Hematopoietic multipotent progenitor cell treated with erythropoietin and hydrocortisone succinate and interleukin-3 and kit ligand, for 8 days (in vitro differentiated cells): ENCODE results near the gene ATP6V0D1.
A peak's percentile ranks its signal among the peaks of the same experiment; 100 is the strongest.

ENCODE experiments used
- DNase-seq: peaks from one replicate; pipeline ENCODE4 v3.0.0-alpha.2; 2015

The ATP6V0D1 gene

DNA sequence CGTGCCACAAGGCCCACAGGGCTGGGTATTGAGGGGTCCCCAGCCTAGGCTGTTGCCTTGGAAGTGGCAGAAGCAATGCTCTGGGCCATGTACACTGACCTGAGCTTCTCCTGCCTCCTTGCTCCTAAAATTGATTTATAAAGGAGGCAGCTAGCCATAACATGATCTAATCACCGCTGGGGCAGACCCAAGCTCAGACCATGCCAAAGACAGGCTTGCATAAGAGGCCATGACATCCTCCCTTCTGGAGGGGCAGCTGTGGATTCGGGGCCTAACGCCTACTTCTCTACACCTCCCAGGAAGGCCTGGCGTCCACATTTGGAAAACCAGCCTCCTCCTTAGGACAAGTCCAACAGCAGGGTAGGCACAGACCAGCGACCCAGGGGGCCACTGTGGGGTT, 37.7 kb downstream of the ATP6V0D1 start:
- DNase-seq = no peak

DNA sequence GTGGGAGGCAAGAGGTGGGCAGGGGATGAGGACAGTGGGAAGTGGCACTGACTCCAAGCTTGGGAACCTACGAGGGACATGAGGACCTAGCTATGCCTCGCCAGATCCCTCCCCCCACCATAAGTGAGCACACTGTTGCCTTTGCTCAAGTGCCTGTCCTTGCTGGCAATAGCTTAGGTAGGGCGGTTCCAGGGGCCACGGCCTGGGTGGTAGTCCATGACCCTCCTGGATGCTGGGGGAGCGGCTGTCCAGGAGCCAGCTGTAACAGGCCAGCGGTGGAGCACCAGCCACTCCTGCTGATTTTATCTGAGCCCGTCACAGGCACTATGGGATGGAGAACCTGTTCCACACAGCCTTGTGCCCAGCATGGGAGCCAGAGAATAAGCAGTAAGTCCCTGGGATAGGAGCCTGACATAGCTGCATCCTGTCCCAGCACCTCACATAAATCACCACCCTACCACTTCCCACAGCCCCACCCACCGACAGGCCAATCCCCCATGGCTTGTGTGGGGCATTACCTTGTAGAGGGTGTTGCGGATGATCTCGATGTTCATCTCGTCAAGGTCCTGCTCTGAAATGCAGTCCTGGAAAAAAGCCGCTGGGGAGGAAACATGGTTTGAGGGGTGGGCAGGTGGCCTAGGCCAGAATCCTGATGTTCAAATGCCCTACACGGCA, 38.2 kb downstream of the ATP6V0D1 start:
- no peak for DNase-seq

DNA sequence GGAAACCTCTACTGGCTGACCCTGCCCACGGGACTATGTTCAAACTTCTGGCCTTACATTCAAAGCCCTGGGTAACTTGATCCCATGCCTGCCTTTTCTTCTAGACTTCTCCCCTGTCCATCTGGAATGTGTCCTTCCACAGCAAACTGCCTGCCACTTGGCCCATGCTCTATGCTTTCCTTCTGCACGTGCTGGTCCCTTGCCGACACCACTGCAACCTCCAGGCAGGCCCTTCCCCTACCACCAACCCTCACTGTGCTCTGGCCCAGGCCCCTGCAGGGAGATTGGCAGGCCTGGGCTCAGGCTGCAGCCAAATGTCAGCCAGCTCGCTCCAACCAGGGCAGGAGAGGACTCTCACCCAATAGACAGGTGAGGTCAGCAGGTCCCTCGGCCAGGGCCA, 39.0 kb downstream of the ATP6V0D1 start:
- no peak for DNase-seq

DNA sequence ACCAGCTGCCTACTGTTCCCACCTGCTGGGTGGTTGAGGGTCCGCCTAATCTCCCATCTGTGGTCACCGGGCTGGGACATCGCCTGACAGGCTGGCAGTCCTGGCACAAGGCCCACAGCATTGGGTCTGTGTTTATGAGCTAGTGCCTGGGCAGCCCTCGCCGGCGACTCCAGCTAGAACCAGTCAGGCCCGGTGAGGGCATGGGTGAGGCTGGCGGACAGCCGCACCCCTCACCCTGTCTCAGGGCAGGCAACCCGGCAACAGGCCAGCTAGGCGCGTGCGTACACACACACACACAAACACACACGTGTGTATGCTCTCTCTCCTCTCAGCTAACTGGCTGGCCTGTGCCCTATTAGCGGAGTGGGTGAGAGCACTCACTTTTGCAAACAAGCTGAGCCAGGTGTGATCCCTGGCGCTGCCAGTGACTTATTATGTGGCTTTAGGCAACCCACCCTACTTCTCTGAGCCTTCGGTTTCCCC, 39.6 kb downstream of the ATP6V0D1 start:
- peak; percentile 91 for DNase-seq

DNA sequence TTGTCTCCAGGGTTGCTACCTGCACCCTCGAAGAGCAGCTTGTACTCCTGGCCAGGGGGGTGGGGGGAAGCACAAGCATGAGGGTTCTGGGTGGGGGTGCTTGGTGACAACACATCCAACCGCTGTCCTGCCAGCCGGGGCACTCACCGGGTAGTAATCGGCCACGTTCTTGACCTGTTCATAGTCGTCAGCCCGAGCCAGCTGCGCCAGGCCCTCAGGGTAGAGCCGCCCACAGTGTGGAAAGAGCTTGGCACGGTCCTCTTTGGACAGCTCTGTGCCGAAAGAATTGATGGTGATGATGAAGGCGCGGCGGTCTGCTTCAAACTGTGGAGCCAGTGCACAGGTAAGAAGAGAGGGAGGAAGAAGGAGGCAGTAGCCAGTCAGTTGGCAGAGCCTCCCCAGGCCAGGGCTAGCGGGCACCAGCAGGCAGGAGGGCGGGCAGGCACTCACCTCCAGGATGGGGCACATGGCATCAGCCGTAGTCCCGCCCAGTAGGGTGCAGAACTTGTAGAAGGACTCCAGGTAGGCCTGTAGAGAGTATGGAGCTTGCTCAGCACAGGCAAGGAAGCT, 42.0 kb downstream of the ATP6V0D1 start:
- no peak for DNase-seq

DNA sequence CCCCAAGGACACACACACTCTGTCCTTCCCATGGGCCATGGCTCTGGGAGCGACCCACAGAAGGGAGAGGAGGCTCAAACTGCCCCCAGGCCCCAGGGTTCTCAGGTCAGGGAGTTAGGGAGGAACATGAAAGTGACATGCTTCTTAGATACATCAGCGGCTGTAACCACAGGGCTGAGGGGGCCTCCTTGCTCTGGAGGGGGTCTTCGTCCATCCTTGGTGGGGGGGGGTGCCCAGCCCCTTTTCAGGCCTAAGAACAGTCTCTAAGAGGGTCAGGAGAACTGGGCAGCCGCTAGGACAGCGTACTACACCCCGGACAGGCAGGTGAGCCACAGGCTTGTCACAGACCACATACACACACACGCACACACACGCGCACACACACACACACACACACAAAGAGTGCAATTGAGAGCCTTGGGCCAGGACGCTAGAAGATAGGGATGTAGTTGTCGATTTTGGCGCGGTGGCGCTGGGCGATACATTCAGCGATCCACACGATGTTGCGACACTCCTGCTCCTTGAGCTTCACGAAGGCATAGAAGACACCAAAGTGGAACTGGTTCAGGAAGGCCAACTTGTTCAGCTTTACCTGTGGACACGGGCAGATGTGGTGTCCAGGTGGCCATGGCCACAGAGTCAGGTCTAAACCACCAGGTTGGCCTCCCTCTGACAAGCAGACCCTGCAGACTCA, 42.7 kb downstream of the ATP6V0D1 start:
- no peak for DNase-seq

DNA sequence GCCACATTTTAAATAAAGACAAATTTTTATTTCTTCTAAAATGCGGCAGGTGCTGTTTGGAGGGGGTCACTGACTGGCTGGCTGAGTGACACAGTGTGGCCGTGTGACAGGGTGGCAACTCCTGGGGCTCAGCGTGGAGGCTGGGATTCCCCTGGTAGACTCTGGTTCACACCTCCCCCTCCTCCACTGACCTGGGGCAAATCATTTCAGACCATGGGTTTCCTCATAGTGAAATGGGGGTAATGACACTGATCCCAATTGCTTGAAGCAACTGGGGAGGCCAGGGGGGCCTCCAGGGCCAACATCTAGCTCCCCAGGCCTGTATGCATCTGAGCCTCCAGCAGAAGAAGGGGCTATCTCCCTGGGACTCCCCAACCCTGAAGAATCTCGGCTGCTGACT, 43.4 kb downstream of the ATP6V0D1 start:
- no peak for DNase-seq

DNA sequence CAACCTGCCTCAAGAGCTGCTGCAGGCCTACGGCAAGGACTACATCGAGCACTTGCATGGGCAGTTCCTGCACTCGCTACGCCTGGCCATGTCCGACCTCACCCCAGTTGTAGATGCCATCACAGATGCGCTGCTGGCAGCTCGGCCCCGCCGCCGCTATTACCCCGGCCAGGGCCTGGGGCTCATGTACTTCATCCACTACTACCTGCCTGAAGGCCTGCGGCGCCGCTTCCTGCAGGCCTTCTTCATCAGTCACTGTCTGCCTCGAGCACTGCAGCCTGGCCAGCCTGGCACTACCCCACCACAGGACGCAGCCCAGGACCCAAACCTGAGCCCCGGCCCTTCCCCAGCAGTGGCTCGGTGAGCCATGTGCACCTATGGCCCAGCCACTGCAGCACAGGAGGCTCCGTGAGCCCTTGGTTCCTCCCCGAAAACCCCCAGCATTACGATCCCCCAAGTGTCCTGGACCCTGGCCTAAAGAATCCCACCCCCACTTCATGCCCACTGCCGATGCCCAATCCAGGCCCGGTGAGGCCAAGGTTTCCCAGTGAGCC, 44.2 kb downstream of the ATP6V0D1 start:
- no peak for DNase-seq

DNA sequence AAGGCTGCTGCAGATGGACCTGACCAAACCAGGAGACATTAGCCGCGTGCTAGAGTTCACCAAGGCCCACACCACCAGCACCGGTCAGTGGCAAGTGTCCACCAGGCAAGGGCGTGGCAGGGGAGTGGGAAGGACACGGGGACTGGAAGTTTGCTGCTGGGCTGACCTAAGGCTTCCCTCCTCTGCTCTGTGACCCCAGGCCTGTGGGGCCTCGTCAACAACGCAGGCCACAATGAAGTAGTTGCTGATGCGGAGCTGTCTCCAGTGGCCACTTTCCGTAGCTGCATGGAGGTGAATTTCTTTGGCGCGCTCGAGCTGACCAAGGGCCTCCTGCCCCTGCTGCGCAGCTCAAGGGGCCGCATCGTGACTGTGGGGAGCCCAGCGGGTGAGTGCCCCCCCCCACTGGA, 45.2 kb downstream of the ATP6V0D1 start:
- DNase-seq = no peak

DNA sequence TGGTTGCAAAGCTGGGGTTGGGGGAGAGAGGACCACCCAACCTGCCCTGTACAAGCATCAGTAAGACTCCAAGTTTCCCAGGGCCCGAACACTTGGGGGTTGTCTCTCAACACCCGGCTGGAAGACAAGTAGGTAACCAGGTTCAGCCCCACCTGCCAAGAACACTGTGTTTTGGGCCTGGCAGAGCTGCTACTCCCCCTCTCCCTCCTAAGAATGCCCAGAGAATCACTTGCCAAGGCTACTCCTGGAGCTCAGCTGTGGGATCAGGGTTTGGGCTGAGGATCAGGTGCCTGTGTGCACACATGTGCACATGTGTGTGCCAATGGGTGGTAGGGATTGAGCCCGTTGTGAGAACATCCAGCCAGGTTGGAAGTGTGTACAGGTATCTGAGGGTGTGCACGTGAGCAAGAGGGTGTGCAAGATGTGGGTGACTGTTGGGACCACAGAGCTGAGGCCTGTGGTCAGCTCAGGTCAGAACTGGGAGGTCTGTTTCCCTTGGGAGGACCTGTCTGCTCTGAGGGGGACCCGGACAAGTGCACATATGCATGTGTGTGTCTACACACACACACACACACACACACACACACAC, 47.7 kb downstream of the ATP6V0D1 start:
- no peak for DNase-seq

DNA sequence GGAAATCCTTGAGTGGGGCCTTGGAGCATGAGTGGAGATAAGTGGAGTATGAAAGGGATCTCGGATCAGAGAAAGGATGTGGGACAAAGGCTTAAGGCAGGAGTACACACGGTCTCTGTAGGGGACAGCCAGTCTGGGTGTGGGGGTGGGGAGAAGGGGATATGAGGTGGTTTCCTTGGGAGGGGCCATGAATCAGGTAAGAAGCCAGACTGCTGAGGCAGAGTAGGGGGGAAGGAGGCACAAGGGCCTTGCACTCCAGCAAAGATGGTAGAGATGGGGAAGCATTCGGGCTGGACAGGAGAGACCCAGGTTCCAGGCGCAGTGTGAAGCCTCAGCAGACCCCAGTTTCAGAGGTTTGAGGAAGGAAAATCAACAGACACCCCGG, 48.5 kb downstream of the ATP6V0D1 start:
- DNase-seq = no peak

DNA sequence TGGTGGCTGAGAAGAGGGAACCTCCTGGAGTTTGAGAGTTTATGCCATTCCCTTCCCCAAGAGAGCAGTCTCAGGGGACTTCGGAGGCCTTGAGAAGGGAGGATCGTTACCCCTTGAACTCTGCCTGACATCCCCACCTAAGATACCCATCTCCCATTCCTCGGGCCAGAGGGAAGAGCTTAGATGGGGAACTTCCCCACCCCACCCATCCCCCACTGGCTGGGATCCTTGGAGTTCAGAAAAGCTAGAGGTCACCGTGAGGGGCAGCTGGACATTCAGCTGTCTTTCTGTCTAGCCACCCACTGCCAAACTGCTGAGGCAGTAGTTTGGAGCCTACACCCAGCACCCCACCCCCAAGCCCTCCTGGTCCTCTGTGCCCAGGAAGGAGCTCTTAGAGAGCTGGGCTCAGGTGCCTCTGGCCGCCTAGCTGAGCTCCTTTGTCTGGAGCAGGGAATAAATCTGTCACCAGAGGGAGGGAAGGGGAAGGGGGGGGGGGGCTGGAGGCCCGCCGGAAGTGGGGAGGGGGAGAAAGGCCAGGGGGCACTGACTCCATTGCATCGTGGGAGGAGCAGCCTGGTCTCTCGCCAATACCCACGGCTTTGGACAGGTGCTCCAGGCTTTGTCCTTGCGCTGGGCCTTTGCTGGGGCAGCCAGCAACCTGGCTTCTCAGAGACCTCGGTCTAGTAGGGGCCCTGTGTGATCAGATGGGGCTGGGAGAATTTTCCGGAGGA, 49.0 kb downstream of the ATP6V0D1 start:
- DNase-seq = no peak

DNA sequence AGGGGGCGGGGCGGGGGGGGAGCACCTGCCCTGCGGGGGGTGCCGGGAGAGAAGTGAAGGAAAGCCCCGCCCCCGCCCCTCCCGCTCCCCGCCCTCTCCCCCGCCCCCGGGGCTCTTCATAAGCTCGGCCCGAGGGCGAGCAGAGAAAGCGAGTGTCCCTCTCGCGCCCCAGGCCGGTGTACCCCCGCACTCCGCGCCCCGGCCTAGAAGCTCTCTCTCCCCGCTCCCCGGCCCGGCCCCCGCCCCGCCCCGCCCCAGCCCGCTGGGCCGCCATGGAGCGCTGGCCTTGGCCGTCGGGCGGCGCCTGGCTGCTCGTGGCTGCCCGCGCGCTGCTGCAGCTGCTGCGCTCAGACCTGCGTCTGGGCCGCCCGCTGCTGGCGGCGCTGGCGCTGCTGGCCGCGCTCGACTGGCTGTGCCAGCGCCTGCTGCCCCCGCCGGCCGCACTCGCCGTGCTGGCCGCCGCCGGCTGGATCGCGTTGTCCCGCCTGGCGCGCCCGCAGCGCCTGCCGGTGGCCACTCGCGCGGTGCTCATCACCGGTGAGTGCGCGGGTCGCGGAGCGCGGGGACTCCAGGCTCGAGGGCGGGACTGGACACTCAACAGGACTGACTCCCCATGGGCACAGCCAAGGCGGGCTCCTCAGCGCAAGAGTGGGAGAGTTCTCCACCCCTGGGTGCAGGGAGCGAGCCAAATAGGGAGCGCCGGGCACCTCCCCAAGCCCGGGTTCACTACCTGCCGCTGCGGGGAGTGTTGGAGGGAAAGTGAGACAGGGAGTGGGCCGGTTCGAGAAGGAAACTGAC, 49.8 kb downstream of the ATP6V0D1 start, which contains the start of gene HSD11B2:
Gene HSD11B2, plus strand, starts transcription at position 145 of the 798 bp plus-strand sequence. Its CDS starts 128 bp downstream, at position 273.
- peak; percentile 35 for DNase-seq

DNA sequence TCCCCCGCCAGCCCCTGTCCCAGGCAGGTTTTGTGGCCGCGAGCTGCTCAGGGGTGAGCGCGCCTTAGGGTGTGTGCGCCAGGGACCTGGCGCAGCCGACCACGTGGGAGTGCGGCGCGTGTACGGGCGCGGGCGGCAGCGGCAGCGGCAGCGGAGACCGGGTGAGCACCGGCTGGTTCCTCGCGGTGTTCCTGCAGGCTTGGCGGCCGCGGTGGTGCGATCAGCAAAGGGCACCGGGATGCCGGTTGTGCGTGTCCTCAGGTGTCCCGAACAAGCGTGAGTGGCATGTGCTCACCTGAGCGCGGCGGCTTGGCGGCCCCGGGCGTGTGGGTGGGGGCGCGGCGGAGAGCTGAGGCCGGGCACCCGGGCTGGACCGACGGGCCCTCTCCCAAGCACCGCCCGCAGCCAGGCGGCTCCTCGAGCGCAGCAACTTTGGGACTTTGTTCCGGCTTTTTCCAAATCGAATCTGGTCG, 50.4 kb downstream of the ATP6V0D1 start:
- DNase-seq = no peak

DNA sequence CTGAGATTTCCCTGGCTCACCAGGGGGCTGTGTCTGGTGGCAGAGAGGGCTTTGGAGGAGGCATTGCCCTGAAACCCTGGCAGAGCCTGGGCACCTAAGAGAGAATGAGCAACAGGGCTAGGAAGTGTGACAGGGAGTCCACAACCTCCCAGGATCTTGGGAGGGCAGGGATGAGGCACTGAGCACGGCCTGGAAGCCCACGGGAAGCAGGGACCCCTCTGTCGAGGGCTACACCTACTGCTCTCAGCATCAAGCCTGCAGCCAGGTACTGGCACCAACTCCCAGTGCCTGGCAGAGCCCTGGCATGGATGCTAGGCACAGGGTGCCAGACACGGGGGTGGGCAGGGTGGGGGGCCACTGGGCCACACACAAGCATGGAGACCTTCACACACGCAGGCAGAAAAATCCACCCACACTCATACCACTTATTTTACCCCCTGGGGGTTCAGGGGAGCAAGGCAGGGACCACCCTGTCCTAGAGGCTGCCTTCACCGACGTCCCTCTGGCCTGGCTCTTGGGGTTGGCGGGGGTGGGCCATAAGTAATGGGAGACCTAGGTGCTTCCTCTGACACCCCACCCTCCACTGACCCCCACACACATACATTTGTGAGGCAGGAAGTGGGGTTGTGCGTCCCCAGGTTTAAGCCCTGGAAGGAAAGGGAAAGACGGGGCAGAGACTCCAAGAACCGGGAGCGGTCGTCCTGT, 51.0 kb downstream of the ATP6V0D1 start:
- DNase-seq = no peak

DNA sequence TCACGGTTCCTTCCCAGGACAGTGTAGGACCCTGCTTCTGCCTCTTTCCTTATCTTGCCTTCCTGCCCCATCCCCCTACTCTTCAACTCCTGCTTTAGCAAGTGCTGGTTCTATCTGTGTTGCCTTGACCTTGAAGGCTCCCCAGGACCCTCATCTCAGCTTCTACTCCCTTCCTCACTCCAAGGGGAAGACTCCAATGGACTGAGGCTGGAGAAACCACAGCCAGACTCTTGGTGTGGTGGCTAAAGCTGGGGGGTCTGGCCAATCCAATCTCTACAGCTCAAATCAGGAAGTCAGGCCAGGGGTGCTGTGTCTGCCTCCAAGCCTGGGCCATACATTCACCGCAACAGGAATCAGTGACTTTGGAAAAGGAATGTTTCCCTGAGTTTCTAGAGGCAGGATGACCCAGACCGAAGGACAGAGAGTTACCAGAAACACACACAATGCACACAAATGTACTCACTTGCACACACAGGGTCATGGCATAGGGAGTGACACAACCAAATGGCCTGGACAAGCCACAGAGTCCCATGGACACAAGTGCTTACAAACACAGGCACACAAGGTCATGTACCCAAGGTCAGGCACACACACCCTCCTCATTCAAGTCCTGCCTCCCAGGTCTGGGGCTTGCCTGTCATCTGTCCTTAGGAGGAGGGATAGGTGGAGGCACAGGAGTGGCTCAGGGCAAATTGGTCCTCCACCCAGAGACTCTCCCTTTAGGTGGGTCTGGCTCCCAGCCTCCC, 51.7 kb downstream of the ATP6V0D1 start:
- DNase-seq = no peak

DNA sequence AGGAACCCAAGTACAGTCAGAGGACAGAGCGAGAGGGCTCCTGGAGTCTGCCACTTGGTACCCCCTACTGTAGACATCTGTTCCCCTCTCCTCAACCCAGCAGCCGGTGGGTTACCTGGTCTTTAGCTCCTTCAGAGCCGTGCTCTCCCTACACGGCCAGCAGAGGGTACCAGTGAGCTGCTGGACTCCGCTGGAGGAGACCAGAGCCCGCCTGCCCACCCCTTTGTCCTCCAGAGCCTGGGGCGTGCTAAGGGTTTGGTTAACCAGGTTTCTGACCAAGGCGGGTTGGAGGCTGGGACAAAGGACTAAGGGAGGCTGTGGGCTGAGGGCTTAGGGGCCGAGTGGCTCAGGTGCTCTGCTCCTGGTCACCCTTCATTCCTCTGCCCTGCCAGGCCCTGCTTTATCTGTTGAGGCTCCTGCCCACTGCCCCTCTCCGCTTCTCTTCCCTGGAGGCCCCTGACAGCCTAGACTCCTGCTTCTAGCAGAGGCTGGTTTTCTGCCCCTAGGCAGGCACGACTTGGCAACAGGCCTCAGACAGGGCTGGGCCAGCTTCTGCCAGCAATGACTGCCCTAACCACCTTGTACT, 52.7 kb downstream of the ATP6V0D1 start:
- peak; percentile 70 for DNase-seq

DNA sequence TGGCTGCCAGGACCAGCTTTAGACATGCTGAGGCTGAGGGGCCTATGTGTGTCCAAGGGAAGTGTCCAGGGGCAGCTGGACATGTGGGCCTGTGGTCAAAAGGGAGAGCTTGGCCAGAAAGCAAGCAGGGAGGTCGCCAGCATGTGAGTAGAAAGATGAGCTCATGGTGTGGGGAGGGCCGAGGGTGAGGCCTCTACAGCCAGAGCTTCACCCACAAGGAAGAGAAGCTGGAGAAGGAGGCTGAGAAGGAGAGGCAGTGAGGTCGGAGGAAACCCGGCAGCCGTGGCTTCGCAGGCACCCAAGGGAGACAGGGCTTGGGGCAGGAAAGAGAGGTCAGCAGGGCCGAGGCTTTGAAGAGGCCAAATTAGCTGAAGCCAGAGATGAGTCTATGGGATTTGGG, 54.0 kb downstream of the ATP6V0D1 start:
- DNase-seq = no peak

DNA sequence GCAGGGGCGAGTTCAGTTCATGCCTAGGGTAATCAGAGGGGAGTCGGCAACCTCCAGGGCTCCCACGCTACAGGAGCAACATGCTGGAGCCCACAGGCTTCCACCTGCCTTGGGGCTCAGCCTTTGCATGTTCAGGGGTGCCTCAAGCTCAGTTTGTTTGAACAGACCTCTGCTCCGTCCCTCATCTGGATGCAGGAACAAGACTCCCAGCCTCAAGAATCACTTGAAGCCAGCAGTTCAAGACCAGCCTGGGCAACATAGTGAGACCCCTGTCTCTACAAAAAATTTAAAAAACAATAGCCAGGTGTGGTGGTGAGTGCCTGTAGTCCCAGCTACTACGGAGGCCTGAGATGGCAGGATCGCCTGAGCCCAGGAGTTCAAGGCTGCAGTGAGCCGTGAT, 54.9 kb downstream of the ATP6V0D1 start:
- no peak for DNase-seq

DNA sequence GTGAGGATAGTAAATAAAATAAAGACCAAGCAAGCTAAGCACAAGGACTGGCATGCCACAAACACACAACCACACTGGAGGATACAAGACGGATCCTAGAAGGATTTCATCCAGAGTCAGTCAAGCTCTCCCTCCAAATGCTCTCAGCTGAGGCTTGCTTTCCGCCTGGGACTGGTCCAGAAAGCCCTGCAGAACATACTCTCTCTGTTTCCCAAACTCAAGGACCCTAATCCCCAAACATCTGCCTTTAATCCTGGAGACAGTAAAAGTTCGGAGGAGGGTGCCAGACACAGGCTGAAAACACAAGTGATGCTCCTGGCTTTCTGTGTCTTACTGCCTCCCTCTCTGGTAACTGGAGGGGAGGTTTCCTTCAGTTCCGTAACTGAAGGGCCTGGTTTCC, 55.4 kb downstream of the ATP6V0D1 start:
- no peak for DNase-seq
